T-helper 2 cell (primary cell): ENCODE data around the gene ERGIC1.

Source experiments
- DNase-seq, 5 experiments: peaks; one replicate each; pipeline versions ENCODE4 v3.0.0 to v3.0.0-alpha.2; 2012 to 2022

The ERGIC1 gene

DNA sequence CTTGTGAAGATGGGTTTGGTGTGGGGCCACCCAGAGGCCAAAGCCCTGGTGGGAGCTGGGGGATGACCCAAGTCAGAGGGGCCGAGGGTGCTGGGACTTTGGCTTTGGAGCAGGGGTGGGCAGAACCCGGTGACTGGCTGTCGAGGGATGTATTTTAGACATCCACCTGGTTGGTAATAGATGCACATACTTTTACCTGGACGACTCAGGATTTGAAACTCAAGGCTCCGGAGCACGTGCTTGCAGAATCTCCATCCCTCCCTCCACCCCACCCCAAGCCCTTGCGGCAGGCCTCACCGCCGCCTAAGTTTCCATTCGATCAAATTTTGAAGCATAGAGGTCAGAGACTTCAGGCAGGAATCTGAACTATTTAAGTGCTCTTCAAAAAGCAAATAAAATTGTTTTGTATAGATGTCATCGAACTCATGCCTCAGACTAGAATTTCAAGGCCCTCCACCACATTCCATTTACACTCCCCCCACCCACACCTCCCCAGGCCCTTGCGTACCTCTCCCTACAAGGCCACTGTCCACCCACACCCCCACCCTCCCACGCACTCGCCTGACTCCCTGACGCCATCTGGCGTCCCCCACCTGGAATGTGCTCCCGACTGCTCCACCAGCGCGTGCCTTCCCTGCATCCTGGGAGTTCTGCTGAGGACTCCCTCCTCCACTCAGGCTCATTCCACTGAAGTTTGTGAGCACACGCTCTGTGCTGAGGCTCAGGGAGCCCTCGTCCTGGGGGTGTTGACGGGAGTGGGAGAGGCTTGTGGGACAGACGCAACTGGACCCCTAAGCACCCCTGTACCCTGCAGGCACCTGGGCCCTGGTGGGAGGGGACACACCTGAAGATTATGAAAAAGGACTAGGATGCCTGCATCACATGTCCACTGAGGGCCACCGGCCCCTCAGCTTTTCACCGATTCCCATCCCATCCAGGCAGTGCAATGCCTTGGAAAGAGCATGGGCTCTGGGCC lies 68.7 kb downstream of the ERGIC1 start:
- no peak for DNase-seq

DNA sequence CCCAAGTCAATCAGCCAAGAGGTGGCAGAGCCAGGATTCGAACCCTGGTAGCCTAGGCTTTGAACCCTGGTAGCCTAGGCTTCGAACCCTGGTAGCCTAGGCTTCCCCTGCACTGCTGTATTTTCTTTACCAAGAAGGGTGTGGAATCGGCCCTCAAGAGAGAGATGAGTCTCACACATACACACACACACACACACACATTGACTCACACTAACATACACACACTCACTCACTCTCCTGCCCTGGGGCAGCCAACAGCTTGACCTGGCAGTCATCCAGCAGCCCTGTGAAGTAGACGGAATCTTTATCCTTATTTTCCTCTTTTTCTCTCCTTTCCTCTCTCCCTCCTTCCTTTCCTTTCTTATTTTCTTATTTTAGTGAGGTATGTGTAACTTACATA lies 69.7 kb downstream of the ERGIC1 start:
- no peak for DNase-seq

- no peak for DNase-seq
Observed at GRCh38 chr5:172904312-172904642, 70.2 kb downstream of the ERGIC1 start.

DNA sequence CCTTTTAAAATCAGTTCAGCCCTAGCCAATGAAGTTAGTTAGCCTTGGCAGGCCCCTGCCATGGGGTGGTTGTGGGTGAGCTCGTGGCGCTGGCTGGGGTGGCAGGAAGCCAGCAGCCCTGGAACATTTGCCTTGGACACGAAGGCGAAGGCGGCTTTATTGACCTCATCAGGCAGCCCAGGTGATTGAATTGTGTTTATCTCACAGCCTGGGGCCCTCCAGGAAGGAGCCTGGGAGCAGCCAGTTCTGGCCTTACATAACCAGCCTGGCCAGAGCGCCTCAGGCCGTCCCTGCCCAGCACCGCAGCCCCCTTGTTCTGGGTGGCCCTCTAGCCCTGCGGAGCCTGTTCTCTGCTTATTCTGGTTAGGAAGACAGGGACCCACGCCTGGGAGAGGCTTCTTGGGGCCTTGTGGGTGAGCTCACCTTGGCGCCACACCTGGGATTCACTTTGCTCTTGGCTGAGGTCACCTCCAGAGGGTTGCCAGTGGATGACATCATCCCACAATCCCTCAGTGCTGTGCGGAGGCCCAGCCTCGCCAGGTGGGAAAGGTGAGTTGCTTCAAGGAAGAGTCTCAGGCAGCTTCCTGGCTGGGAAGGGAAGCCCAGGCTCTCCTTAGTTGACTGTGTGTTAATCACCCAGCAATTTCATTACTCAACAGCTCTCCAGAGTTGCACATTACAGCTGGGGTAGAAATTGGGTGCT lies 70.7 kb downstream of the ERGIC1 start:
- DNase-seq, result no peak

DNA sequence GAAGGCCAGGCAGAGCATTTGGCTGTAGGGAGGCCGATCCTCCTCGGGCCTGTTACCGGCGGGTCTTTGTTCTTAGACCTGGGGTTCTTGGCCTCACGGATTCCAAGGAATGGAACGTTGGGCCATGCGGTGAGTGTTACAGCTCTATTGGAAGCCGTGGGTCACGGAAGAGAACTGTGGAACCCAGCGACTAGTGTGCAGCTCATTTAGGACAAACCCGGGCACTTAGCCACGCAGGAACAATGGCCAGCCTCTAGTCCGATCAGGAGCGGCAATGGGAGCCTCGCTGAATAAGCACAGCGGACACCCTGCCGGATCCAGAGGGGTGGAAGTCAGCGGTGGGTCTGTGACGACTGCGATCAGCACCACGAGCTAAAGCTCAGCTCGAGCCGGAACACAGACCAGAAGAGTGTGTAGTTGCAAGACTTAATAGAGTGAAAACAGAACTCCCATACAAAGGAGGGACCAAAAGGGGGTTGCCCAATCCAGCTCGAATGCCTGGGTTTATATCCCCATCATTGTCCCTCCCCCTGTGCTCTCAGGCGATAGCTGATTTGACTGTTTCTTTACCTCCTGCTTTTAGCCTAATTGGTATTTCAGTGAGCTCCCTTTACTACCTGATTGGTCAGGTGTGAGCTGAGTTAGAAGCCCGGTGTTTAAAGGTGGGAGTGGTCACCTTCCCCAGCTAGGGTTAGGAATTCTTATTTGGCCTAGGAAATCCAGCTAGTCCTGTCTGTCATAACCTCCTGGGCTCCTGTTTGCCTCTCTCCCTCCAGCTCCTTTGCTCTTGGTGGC lies 71.5 kb downstream of the ERGIC1 start:
- no peak for DNase-seq

DNA sequence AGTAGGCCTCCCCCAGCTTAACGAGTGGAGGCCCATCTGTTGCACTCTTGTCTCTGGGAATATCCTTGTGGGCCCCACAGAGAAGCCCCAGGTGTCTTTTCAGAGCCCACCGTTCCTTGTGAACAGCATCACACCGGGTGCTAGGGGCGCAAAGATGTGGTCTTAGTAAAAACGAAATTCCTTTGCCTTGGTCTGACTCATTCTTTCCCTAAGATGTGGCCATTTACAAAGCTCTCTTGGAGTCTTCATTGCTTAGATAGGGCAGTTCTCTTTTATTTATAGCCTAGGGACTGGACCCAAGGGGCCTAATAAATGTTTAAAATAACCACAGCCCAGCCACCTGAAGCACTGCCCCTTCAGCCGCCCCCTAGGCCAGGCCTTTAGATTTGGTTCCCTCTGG lies 72.4 kb downstream of the ERGIC1 start:
- peak in 1 of 5 experiments; percentile 15 for DNase-seq

GRCh38 chr5:172906888-172907287 lies 72.8 kb downstream of the ERGIC1 start:
- DNase-seq, result no peak

- no peak for DNase-seq
Observed at GRCh38 chr5:172907657-172908056, 73.6 kb downstream of the ERGIC1 start.

DNA sequence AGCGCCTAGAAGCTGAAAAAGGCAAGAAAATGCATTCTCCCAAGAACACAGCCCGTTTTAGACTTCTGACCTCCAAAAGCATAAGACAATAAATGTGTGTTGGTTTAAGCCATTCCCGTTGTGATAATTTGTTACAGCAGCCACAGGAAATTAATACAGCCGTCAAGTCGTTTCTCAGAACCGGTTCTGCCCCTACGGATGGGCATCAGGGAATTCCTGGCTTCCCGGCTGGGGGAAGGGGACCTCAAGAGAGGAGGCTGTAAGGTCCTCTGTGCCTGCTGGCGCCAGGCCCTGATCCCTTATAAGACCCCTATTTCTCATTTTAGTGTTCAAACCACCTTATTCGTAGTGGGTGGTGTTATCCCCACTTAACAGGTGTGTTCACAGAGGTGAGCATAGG lies 74.6 kb downstream of the ERGIC1 start:
- DNase-seq, result no peak

- DNase-seq, result no peak
Observed at GRCh38 chr5:172909931-172910502, 76.0 kb downstream of the ERGIC1 start.

GRCh38 chr5:172910828-172911627 lies 77.0 kb downstream of the ERGIC1 start:
- peak in 1 of 5 experiments; percentile 18 for DNase-seq

- DNase-seq, result no peak
Observed at GRCh38 chr5:172911628-172911880, 77.5 kb downstream of the ERGIC1 start.

- DNase-seq, result no peak
Observed at GRCh38 chr5:172911976-172912375, 77.9 kb downstream of the ERGIC1 start.

DNA sequence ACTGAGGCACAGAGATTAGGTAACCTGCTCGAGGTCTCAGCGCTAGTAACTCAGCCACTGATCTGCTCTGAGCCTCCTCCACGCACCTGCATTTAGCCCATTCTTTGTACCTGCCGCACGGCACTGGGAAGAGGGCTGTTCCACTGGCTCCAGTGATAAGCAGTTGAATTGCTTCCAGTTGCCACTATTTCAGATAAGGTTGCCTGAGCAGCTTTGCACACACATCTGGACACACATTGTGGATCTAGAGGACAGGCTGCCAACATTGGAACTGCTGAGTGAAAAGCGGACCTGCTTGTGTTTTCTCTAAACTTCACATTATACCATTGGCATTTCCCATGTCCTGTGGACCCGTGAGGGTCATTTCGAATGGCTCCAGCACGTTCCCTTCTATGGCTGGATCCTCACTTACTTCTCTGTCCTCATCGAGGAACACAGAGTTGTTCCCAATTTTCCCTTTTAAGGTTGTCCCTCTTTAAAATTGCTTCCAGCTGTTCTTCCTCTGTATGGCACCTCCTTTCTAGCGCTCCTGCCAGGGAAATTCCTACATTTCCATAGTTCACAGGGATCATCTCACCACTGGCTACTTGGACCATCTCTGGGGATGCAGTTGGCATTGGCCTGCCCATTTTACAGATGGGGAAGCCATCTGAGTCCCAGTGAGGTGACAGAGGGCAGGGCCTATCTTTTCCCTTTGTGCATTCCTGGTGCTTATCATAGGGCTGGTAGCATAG lies 79.2 kb downstream of the ERGIC1 start:
- DNase-seq, result no peak

DNA sequence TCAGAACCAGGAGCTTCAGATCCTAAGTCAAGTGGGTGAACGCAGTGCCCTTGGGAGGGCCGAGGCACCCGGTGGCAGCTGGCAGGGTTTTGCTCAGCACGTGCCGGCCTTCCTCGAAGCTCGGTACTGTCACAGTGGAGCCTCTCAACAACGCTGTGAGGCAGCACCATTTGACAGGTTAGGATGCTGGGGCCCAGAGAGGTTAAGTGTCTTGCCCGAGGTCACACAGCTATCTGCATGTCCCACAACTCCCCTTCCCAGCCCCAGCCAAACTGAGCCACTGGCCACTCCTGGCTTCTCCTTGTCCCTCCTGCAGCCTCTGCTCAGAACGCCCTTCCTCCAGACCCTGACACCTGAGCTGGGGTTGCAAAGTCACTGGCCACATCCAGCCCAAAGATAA lies 81.5 kb downstream of the ERGIC1 start:
- DNase-seq, result no peak

- peak in 1 of 5 experiments; percentile 82 for DNase-seq
Observed at GRCh38 chr5:172918421-172919371, 84.6 kb downstream of the ERGIC1 start.

GRCh38 chr5:172919525-172920446 lies 85.7 kb downstream of the ERGIC1 start:
- DNase-seq, result no peak

DNA sequence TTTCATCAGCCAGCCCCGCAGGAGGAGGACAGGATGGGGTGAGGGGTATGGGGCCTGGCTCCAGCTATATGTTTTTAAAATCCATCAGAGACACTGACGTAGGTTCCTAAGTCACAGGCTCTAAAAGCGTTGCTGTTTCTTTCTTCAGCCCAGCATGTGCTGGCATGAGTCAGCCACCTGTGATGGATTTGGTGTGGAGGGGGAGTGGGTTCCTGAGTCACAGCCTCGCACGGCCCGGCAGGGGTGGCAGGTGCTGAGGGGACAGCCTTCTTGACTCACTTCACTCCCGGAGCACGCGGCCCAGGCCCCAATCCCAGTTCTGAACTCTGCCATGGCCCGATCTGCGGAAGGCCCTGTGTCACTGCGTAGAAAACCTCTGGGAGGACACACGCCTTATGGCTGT lies 86.4 kb downstream of the ERGIC1 start:
- no peak for DNase-seq

DNA sequence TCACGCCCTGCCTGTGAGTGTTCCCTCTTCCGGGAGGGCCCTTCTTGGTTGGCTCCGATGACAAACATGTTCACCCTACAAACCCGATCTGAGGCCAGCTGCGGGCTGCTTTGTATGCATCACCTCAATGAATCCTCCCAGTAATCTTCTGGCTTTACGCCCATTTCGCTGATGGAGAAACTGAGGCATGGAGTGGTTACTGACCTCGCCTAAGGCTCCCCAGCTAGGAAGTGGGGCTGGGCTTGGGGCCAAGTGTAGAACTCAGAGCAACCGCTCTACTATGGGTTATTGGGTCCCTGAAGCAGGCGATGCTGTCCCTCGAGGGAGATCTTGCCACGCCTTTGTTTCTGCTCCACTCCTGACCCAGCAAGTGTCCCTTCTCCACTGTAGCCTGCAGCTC lies 86.9 kb downstream of the ERGIC1 start:
- DNase-seq, result no peak
